B cell (primary cell): Measurements from ENCODE around the gene WFIKKN2.

Source experiments
- EZH2 ChIP-seq: IDR thresholded peaks from 2 replicates; pipeline ENCODE4 v1.6.1; 2012; ENCODE audit warnings: borderline replicate concordance, low read depth, mild to moderate bottlenecking, moderate library complexity, low read length; ENCODE audit not compliant: insufficient read depth, poor library complexity, severe bottlenecking
- TF ChIP-seq, protein P1 (sequence below): fragments of 200-600 bp; IDR thresholded peaks from one replicate; pipeline ENCODE4 v1.8.0; 2022; ENCODE audit warnings: antibody characterized with exemption, mild to moderate bottlenecking

DNA sequence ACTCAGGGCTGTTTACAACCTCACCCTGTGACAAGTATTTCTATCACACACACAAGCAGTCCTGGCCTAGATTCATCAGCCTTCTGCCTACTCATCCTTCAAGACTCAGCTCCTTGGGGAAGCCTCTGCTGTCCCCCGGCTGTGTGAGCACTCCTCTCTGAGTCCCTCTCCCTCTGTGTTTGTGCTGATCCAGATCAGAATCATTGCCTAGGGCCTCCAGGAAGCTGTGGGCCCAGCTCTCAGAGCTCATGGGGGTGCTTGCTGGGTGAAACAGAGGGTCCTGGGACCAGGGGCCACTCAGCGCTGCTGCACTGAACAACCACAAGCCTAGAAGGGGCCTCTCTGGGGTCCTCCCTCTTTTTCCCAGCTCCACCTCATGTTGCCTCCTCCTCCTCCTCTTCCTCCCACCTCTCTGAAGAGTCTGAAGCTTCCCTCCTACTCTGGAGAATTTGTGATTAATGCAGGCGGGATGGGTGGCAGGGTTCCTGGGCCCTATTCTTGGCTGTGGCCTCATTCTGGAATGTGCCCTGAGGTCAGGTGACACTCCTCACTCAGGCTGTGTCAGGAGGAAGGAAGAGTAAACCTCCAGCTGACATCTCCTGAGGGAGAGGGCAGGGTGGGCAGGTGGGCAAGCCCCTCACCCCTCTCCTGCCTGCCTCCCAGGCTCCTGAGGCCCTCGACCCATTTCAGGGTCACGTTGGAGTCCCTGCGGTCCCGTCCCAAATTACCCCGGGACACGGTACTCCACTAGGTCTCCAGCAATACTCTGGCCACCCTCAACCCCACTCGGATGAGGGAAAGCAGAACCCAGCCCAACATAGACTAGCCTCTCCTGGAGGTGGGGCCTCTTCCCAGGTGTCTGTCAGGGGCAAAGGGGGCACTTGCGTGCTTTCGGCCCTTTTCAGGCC lies 10.1 kb downstream of the WFIKKN2 start:
- TF ChIP-seq, protein P1, sequence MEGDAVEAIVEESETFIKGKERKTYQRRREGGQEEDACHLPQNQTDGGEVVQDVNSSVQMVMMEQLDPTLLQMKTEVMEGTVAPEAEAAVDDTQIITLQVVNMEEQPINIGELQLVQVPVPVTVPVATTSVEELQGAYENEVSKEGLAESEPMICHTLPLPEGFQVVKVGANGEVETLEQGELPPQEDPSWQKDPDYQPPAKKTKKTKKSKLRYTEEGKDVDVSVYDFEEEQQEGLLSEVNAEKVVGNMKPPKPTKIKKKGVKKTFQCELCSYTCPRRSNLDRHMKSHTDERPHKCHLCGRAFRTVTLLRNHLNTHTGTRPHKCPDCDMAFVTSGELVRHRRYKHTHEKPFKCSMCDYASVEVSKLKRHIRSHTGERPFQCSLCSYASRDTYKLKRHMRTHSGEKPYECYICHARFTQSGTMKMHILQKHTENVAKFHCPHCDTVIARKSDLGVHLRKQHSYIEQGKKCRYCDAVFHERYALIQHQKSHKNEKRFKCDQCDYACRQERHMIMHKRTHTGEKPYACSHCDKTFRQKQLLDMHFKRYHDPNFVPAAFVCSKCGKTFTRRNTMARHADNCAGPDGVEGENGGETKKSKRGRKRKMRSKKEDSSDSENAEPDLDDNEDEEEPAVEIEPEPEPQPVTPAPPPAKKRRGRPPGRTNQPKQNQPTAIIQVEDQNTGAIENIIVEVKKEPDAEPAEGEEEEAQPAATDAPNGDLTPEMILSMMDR = no peak
- no peak for TF ChIP-seq EZH2
